HG03354 (cell line): ENCODE data around the gene AMN1.
"Not testable (repeated sequence)": the region's sequence is repeated elsewhere in the genome, so short reads cannot be mapped to it uniquely, and the experiment has no call there.

Experiments
- ATAC-seq: cut with Tn5 transposase; IDR thresholded peaks from one replicate; pipeline ENCODE4 v1.9.1; 2021; ENCODE audit warnings: mild to moderate bottlenecking; ENCODE audit not compliant: unreplicated experiment, poor library complexity, severe bottlenecking

AMN1 gene

GRCh38 chr12:31736472-31736871, 7.7 kb upstream of the AMN1 start:
- ATAC-seq: peak; percentile 58

- not testable (repeated sequence) for ATAC-seq
These were observed 5.0 kb upstream of the AMN1 start for GRCh38 chr12:31733549-31734432.

DNA sequence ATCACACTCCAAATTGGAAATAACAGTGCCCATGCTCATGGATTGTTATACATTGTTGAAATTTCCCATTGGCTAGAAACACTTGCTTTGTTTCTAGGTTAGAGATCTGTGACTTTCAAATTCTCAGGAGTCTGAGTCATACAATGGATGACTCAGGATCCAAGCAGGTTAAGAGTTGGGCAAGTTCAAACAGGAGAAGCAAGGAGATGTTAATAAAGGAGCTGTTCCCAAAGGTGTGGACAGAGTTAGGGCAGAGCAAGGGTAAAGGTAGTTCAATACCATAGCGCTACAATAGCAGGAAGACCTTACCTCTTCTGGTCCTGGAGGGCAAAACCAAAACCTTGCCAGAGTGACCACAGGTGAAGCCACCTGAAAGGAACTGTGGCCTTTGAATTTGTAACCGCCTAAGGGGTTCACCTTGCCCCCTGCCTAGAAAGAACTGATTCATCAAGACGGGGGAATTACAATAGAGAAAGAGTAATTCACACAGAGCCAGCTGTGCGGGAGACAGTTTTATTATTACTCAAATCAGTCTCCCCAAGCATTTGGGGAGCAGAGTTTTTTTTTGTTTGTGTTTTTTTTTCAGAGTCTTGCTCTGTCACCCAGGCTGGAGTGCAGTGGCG, 4.2 kb upstream of the AMN1 start:
- ATAC-seq: no peak

DNA sequence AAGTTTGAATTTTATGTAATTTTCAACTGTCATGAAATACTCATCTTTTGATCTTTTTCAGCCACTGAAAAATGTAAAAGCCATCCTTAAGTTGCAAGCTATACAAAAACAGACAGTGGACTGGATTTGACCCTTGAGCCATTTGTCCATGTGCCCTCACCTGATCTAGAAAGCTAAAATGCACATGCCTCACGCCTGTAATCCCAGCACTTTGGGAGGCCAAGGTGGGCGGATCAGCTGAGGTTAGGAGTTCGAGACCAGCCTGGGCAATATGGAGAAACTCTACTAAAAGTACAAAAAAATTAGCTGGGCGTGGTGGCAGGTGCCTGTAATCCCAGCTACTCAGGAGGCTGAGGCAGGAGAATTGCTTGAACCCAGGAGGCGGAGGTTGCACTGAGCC, 2.4 kb upstream of the AMN1 start:
- not testable (repeated sequence) for ATAC-seq

DNA sequence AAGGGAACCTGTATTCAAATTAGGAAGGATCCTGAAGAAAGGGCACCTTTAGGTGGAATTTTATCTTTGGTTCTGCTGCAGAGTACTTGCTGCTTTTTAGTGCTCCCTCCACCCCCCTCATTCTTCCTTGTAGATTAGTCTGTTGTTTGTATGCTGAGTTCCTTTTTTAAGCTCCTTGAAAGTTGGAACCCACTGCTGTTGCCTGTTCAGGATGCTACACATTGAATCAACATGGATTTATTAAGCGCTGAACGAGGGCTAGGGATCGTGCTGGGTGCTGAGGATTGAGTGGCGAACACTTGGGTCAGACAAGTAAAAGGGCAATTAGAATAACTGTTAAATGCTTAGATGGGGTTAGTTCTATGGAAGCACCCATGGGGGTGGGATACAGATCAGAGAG, 884 bp upstream of the AMN1 start:
- ATAC-seq: no peak

DNA sequence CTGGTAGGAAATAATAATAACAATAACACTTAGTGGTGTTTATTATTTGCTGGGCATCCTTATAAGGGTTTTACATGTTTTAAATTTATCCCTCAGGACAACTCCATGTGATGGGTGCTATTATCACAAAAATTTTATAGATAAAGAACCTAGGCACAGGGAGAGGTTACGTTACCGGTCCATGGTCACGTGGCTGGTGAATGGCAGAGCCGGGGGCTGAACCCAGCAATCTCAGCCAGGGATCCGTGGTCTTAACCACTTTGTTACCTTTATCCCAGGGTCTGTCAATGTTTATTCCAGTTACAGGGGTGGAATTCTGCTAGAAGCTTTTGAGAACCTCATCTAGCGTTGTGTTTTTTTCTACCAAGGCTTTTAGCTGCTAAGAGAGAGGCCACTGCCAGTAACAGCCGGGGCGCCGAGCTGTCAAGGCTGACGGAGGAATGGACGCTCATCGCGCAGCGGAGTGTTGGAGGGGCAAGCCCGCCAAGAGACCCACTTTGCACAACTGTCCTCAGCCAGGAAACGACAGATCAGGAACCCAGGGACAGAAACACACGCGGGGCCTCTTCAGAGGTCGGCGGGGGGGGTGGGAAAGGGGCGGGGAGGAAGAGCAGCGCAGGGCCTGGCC, 418 bp downstream of the AMN1 start:
- ATAC-seq: peak; percentile 14

- ATAC-seq: no peak
These were observed 1.6 kb downstream of the AMN1 start for GRCh38 chr12:31727192-31727591.

DNA sequence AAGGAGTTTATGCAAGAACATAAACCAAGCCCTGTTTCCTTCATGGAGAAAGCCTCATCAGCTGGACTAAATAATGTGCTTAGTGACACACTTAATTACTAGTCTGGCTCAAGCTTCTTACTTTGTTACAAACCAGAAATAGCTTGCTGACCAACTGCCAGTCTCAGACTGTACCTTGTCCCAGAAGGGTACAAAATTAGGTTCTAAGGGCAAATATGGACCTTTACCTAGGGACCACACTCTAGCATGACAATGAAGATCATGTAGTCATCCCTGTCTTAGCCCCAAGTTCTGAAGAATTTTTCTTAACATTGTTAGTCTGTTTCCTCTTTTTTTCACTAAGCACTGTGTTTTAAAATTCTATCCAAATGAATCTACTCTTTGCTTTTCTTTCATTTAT, 2.2 kb downstream of the AMN1 start:
- ATAC-seq: no peak

GRCh38 chr12:31724557-31724956, 4.3 kb downstream of the AMN1 start:
- ATAC-seq: no peak

DNA sequence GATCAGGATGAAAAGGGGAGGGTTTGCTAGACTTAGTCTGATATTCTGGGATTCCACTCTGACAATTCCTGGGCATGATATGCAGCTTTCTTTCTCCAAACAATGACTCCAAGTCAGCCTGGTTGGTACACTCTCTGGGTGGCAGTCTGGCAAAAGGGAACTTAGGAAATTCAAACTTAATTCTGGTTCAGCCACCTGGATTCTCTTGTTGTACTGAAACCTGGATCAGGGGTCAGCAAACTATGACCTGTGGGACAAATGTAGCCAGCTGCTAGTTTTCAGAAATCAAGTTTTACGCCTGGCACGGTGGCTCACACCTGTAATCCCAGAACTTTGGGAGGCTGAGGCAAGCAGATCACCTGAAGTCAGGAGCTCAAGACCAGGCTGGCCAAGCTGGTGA, 6.2 kb downstream of the AMN1 start:
- ATAC-seq: no peak

DNA sequence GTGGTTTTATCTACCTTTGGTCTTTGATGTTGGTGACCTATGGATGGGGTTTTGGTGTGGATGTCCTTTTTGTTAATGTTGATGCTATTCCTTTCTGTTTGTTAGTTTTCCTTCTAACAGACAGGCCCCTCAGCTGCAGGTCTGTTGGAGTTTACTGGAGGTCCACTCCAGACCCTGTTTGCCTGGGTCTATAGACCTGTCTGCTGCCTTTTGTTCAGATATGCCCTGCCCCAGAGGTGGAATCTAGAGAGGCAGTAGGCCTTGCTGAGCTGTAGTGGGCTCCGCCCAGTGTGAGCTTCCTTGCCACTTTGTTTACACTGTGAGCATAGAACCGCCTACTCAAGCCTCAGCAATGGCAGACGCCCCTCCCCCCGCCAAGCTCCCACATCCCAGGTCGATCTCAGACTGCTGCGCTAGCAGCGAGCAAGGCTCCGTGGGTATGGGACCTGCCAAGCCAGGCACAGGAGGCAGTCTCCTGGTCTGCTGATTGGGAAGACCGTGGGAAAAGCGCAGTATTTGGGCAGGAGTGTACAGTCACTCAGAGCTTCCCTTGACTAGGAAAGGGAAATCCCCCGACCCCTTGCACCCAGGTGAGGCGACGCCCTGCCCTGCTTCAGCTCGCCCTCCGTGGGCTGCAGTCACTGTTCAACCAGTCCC, 10.2 kb downstream of the AMN1 start:
- ATAC-seq: not testable (repeated sequence)

DNA sequence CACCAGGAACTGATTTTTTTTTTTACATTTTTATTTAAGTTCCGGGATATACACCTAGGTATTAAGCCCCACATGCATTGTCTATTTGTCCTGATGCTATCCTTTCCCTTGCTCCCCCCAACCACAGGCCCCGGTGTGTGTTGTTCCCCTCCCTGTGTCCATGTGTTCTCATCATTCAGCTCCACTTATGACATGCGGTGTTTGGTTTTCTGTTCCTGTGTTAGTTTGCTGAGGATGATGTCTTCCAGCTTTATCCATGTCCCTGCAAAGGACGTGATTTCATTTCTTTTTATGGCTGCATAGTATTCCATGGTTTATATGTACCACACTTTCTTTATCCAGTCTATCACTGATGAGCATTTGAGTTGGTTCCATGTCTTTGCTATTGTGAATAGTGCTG, 11.8 kb downstream of the AMN1 start:
- not testable (repeated sequence) for ATAC-seq

- ATAC-seq: peak; percentile 86
These were observed 13.5 kb downstream of the AMN1 start for GRCh38 chr12:31715283-31715825.

- peak; percentile 32 for ATAC-seq
These were observed 14.2 kb downstream of the AMN1 start for GRCh38 chr12:31714406-31715271.

GRCh38 chr12:31712877-31713276, 15.9 kb downstream of the AMN1 start:
- ATAC-seq: no peak

DNA sequence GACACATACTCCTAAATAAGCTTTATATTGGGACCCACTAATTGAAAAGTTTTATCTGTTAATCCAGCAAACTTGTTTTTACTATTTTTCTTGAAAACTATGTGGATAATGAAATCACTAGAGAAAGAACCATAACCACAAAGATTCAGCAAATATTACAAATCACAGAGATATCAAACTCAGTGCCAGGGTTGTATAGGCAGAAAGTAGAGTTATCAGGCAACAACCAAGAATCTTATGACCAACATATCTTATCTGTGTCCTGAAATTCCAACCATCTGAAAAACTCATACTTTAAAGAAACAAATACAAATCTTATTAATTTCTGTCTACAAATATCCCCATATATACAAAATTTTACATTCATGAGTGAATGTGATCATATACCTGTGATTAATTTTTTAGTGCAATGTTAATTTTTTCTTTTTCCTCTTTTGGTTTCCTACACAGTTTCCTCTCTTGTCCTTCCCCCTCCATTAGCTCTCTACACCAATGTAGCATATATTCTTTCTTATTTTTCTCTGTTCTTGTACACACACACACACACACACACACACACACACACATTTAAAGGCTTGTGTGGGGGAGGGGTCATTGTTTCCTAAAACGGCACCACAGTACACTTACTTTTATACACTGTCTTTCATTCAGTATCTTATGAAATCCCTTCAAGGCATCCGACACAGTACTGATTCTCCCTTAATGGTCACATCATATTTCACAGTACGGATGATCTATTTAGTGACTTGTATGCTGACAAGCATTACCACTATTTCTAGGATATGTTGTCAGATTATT, 18.6 kb downstream of the AMN1 start:
- ATAC-seq: no peak

- not testable (repeated sequence) for ATAC-seq
These were observed 20.7 kb downstream of the AMN1 start for GRCh38 chr12:31708118-31708517.

- no peak for ATAC-seq
These were observed 23.2 kb downstream of the AMN1 start for GRCh38 chr12:31705621-31706020.
